DND-41 (cell line): ENCODE results near the gene AFF1.

Experiments used
- CTCF ChIP-seq: IDR thresholded peaks from 2 replicates; pipeline ENCODE4 v1.5.1; 2012; ENCODE audit warnings: borderline replicate concordance, low read length, moderate library complexity, mild to moderate bottlenecking; ENCODE audit not compliant: poor library complexity, severe bottlenecking; ENCODE audit errors: extremely low read depth
- EZH2 ChIP-seq: IDR thresholded peaks from 3 replicates; pipeline ENCODE4 v1.6.1; 2012; ENCODE audit warnings: borderline replicate concordance, low read depth, mild to moderate bottlenecking, moderate library complexity, low read length, inconsistent platforms; ENCODE audit not compliant: severe bottlenecking

GRCh38 chr4:87134122-87134521, 199.3 kb downstream of the AFF1 start:
- TF ChIP-seq CTCF (no peak), EZH2 (no peak)
